HG03064 (cell line): Measurements from ENCODE around the gene MRTFB.
A peak's percentile ranks its signal among the peaks of the same experiment; 100 is the strongest.
"Not testable (repeated sequence)": the region's sequence is repeated elsewhere in the genome, so short reads cannot be mapped to it uniquely, and the experiment has no call there.

ENCODE experiments used
- ATAC-seq: cut with Tn5 transposase; IDR thresholded peaks from one replicate; pipeline ENCODE4 v1.9.1; 2021; ENCODE audit warnings: low read depth; ENCODE audit not compliant: unreplicated experiment

Gene MRTFB

GRCh38 chr16:14180481-14180944 is 109.4 kb downstream of the MRTFB start:
- no peak for ATAC-seq

DNA sequence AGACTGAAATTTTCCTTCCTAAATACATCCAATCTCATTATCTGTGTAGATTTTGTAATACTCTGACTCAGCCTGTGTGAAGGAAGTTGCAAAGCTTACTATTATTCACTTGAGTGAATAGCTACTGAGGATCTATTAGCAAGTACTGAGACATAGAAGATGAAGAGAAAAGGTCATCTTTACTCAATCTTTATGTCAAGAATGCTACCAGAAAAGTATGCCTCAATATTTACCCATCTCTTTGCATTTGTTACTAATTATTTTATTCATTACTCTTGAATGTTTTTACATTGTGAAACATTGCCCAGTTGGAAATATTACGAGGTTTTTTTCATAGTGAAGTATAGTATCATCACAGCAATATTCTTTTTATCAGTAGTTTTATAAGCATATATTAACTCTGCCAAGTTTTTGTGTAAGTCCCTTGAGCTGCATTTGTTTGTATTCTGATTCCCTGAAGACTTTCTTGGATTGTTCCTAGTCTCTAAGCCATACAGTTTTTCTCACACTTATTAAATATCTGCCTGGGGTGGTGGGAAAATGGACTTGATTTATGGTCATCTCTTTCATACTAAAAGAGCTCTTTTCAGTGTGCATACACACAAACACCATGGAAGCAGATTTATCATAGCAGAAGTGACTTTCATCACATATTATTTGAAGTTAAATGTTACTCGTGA is 110.4 kb downstream of the MRTFB start:
- no peak for ATAC-seq

GRCh38 chr16:14182999-14183398 is 111.9 kb downstream of the MRTFB start:
- no peak for ATAC-seq

DNA sequence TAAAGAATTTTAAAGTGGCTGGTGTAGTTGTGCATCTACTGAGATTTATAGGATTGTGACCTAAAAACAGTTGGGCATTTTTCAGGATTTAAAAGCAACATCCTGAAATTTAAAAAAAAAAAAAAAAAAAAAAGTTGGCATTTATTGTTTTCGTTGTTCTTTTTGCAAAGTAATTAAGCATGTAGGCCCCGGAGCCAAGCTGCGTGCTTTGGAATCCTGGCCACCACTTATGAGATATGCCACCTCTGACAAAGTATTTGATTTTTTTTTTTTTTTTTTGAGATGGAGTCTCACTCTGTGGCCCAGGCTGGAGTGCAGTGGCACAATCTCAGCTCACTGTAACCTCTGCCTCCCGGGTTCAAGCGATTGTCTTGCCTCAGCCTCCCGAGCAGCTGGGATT is 112.8 kb downstream of the MRTFB start:
- ATAC-seq: not testable (repeated sequence)

- ATAC-seq: no peak
Measured at GRCh38 chr16:14186007-14186794, 115.1 kb downstream of the MRTFB start.

DNA sequence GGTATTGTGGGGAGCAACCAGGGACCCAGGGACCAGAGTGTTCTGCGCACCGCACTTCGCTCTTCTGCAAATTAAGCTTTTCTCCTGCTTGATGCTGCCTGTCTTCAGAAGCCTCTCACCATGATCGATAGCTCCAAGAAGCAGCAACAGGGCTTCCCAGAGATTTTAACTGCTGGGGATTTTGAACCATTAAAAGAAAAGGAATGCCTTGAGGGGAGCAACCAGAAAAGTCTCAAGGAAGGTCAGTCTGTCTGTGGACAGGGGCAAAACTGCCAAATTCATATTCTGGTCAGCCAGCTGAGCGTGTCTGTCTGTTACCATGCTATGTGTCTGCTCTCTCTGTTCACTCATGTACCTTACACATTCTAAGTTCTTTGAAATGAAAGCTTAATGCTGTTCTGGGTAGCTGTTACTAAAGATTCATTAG is 115.7 kb downstream of the MRTFB start:
- ATAC-seq: no peak

DNA sequence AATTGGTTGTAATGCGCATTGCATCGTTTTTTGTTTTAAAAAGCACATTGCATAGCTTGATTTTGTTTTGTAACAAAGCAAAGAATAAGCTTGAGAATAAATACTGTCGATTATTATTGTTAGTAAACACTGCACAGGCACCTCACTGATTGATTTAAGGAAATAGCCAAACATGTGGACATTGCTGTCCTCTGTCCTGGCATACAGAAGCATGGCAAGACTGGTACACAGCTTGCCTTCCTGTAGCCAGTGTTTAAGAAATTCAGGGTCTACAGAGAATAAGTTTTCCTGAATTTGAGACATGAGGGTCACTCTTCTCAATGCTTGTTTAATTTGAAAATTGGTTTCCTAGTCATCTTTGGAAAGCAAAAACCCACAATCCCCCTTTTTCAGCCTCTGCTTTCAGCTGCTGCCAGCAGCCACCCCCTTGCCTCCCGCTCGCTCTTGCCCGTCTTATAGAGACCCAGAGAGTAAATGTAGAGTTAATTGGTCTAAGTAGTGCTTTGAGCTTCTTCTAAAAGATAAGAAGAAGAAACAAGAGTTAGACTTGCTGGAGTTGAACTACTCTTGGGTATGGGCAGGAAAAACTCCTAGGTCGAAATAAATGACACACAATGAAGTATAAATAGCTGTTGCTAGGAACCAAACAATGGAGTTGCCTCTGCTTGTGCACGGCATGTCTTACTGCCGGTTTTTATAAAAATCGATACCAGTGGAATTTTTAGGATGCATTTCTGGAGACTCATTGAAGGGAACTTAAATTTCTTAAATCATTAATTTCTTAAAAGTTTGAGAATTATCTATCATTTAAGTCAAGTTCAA is 116.6 kb downstream of the MRTFB start:
- no peak for ATAC-seq

GRCh38 chr16:14193316-14193871 is 122.3 kb downstream of the MRTFB start:
- ATAC-seq: peak; percentile 78

- ATAC-seq: no peak
Measured at GRCh38 chr16:14194721-14195120, 123.6 kb downstream of the MRTFB start.

- no peak for ATAC-seq
Measured at GRCh38 chr16:14196011-14196410, 124.9 kb downstream of the MRTFB start.

GRCh38 chr16:14196539-14196938 is 125.4 kb downstream of the MRTFB start:
- ATAC-seq: no peak

GRCh38 chr16:14198012-14198411 is 126.9 kb downstream of the MRTFB start:
- ATAC-seq: no peak

- ATAC-seq: no peak
Measured at GRCh38 chr16:14198572-14198971, 127.5 kb downstream of the MRTFB start.

GRCh38 chr16:14199199-14199598 is 128.1 kb downstream of the MRTFB start:
- ATAC-seq: no peak

GRCh38 chr16:14199624-14200023 is 128.5 kb downstream of the MRTFB start:
- no peak for ATAC-seq

DNA sequence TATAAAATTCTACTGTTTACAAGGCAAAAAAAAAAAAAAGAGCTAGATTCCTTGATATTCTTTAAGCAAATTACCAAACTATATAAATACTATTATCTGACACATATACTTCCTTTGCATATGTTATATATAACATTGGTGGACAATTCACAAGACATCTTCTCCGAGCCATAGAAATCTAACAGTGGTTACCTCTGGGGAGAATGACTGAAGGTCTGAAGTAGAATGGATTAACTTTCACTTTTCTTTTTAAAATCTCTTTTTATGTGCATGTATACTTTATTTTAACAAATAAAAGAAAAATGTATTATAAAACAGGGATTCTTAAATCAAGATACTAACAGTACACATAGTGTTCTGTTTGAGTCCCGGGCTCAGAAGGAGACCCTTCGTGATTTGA is 131.0 kb downstream of the MRTFB start:
- ATAC-seq: no peak

DNA sequence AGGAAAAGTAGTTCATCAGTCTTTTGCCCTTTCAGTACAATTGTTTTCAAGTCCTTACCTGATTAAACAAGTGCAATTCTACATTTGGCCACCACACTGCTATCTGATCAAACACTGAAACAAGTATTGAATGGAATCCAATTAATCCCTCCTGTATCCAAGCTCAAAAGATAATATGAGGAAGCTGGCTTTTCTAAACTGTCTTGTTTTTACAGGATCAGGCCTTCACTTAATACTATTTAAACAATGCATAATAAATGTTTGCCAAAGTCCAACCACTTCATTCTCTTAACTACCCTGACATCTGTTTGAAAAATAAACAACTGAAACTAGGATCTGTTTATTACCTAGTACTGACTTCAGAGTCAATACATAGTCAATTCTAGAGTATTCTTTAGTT is 131.6 kb downstream of the MRTFB start:
- ATAC-seq: no peak

- no peak for ATAC-seq
Measured at GRCh38 chr16:14203166-14203565, 132.0 kb downstream of the MRTFB start.

DNA sequence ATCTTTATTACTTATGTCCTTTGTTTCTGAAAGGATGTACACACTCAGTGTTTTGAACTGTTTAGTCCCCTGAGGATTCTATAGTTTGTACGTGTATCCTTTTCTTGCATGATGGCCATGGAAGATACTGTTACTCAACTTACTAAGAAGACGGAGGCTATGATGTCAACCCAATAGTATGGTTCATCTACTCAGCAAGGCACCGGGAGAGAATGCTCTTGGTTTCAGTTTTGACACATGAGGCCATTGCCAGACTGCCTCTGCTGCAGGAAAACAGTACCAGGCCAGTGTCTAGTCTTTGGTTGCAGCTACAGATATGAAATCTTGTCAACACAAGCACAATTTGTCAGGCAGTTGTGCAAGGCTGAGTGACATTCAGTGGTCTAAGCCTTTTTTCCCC is 134.5 kb downstream of the MRTFB start:
- ATAC-seq: no peak

- no peak for ATAC-seq
Measured at GRCh38 chr16:14211856-14212543, 140.9 kb downstream of the MRTFB start.
